Kasumi-1 (cell line): ENCODE data around the gene C4BPA.
A peak's percentile ranks its signal among the peaks of the same experiment; 100 is the strongest.

Experiments used
- DNase-seq, 2 experiments: peaks; one replicate each; lab custom pipeline; 2025; lab: John Stamatoyannopoulos, UW

Gene C4BPA

GRCh38 chr1:207124389-207124788 lies 20.4 kb downstream of the C4BPA start:
- DNase-seq: no peak

GRCh38 chr1:207128336-207128921 lies 24.4 kb downstream of the C4BPA start:
- DNase-seq: no peak

GRCh38 chr1:207129053-207129452 lies 25.0 kb downstream of the C4BPA start:
- peak in 1 of 2 experiments; percentile 2 for DNase-seq

GRCh38 chr1:207130252-207131036 lies 26.4 kb downstream of the C4BPA start:
- no peak for DNase-seq

GRCh38 chr1:207131163-207131562 lies 27.1 kb downstream of the C4BPA start:
- DNase-seq: no peak

- peak; percentile 41 for DNase-seq
Measured at GRCh38 chr1:207134581-207134980, 30.5 kb downstream of the C4BPA start.

- no peak for DNase-seq
Measured at GRCh38 chr1:207139616-207140015, 35.6 kb downstream of the C4BPA start.

- DNase-seq: no peak
Measured at GRCh38 chr1:207140536-207140935, 36.5 kb downstream of the C4BPA start.

GRCh38 chr1:207145401-207146058 lies 41.5 kb downstream of the C4BPA start:
- DNase-seq: peak; percentile 59 to 71

- no peak for DNase-seq
Measured at GRCh38 chr1:207151920-207152319, 47.9 kb downstream of the C4BPA start.

- no peak for DNase-seq
Measured at GRCh38 chr1:207152792-207153468, 48.9 kb downstream of the C4BPA start.

- DNase-seq: peak in 1 of 2 experiments; percentile 3
Measured at GRCh38 chr1:207155028-207155427, 51.0 kb downstream of the C4BPA start.

GRCh38 chr1:207156095-207156494 lies 52.1 kb downstream of the C4BPA start:
- DNase-seq: peak; percentile 24 to 44

GRCh38 chr1:207156826-207157225 lies 52.8 kb downstream of the C4BPA start:
- DNase-seq: no peak

- DNase-seq: no peak
Measured at GRCh38 chr1:207164086-207164485, 60.1 kb downstream of the C4BPA start.

- DNase-seq: no peak
Measured at GRCh38 chr1:207172321-207172720, 68.3 kb downstream of the C4BPA start.

- no peak for DNase-seq
Measured at GRCh38 chr1:207172885-207173284, 68.9 kb downstream of the C4BPA start.

GRCh38 chr1:207173396-207173795 lies 69.4 kb downstream of the C4BPA start:
- no peak for DNase-seq

- no peak for DNase-seq
Measured at GRCh38 chr1:207174913-207175312, 70.9 kb downstream of the C4BPA start.

- no peak for DNase-seq
Measured at GRCh38 chr1:207179036-207179435, 75.0 kb downstream of the C4BPA start.

- no peak for DNase-seq
Measured at GRCh38 chr1:207181847-207182246, 77.8 kb downstream of the C4BPA start.

GRCh38 chr1:207186503-207186902 lies 82.5 kb downstream of the C4BPA start:
- no peak for DNase-seq

- no peak for DNase-seq
Measured at GRCh38 chr1:207188901-207189300, 84.9 kb downstream of the C4BPA start.
